HepG2 (cell line): ENCODE data around the gene ZXDC.

ENCODE experiments used
- CREB3 ChIP-seq: sonication (generic); formaldehyde crosslinking; IDR thresholded peaks from 2 replicates; pipeline ENCODE4 v1.5.0; 2020; ENCODE audit warnings: missing genetic modification reagents
- GZF1 ChIP-seq: sonication (generic); formaldehyde crosslinking; IDR thresholded peaks from 2 replicates; pipeline ENCODE4 v1.5.1; 2020; ENCODE audit warnings: mild to moderate bottlenecking, missing genetic modification reagents

- no peak for TF ChIP-seq CREB3 (CRISPR knock-in tag)
- TF ChIP-seq GZF1 (CRISPR knock-in tag), result no peak
These were observed 9.7 kb downstream of the ZXDC start for GRCh38 chr3:126465928-126466544.
